Testis (tissue), 2 donors: Measurements from ENCODE around the gene PGBD1.

Experiments used
- POLR2A ChIP-seq: fragments of 450-650 bp; IDR thresholded peaks from one replicate; pipeline ENCODE4 v1.6.1; 2017; ENCODE audit warnings: antibody characterized with exemption, mild to moderate bottlenecking, moderate library complexity
- TF ChIP-seq, protein P1 (sequence below), 3 experiments: fragments of 450-650 bp in 2 of 3; fragments of 200-600 bp in 1 of 3; sonication (generic) in 1 of 3; IDR thresholded peaks; one replicate each; pipeline ENCODE4 v1.5.1; 2016 to 2019; ENCODE audit warnings: antibody characterized with exemption in 3 of 3, mild to moderate bottlenecking in 2 of 3, moderate library complexity in 1 of 3

DNA sequence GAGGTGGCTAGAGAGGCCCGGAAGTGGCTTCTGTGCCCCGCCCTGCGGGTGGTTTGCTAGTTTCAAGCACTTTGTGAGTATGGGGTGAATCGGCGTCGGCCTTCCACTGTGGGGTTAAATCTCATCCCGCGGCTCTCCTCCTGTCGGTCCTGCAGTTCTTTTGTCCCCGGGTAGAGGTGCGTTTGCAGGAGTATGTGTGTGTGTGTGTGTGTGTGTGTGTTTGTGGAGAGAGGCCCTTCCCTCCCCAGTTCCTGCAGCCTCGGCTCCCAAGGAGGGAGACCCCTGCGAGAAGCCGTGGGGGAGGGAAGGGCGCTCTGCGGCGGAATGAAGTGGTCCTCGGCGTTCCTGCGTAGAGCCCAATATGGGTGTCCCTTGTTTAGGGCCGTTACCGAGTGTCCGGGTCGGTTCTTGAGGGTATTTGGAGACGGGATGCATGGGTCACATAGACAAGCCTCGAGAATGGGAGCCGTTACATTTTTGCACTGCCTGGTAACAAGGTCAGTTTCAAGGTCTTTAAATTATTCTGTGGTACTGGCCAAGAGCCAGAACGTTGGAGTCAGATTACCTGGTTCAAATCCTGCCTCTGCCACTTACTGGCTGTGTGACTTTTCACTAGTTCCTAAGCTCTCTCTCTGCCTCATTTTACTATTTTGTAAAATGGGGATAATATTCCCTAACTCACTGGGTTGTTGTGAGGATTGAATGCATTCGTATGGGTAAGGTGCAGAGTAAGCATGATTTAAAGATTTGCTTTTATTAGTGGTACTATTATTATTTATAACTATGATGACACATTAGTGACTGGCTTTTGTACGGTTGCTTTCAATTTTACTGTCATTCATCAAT is 68.7 kb downstream of the PGBD1 start, which contains the start of gene ZKSCAN3:
- TF ChIP-seq, protein P1, sequence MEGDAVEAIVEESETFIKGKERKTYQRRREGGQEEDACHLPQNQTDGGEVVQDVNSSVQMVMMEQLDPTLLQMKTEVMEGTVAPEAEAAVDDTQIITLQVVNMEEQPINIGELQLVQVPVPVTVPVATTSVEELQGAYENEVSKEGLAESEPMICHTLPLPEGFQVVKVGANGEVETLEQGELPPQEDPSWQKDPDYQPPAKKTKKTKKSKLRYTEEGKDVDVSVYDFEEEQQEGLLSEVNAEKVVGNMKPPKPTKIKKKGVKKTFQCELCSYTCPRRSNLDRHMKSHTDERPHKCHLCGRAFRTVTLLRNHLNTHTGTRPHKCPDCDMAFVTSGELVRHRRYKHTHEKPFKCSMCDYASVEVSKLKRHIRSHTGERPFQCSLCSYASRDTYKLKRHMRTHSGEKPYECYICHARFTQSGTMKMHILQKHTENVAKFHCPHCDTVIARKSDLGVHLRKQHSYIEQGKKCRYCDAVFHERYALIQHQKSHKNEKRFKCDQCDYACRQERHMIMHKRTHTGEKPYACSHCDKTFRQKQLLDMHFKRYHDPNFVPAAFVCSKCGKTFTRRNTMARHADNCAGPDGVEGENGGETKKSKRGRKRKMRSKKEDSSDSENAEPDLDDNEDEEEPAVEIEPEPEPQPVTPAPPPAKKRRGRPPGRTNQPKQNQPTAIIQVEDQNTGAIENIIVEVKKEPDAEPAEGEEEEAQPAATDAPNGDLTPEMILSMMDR (IDR thresholded peaks at IDR 0.05): no peak
- no peak for TF ChIP-seq POLR2A
